Bronchial epithelial cell (primary cell): ENCODE measurements around the gene DCAF5. TPM values are rescaled to one million over a fixed set of nuclear protein-coding genes. Genes with fewer than 3 reads are reported as not detected.
A peak's percentile ranks its signal among the peaks of the same experiment; 100 is the strongest.

ENCODE experiments used
- DNase-seq: peaks from one replicate; pipeline ENCODE4 v3.0.0-alpha.2; 2010; ENCODE audit warnings: low read depth
- FAIRE-seq: peaks from 2 replicates; lab custom pipeline; 2011; peaks lifted over from hg19 to GRCh38; lab: Jason Lieb, UNC
- H3K27me3 ChIP-seq: 2 replicates; pipeline ENCODE4 v1.5.1; 2011; ENCODE audit warnings: low read length; ENCODE audit not compliant: control insufficient read depth, insufficient read depth
- H3K36me3 ChIP-seq: 2 replicates; pipeline ENCODE4 v1.5.1; 2011; ENCODE audit warnings: low read length; ENCODE audit not compliant: control insufficient read depth, insufficient read depth
- H3K4me3 ChIP-seq: 2 replicates; pipeline ENCODE4 v1.5.1; 2011; ENCODE audit warnings: mild to moderate bottlenecking, low read depth, low read length, control low read depth
- total RNA-seq: library from RNA; depleted of rRNA; stranded (reverse); fragments of >200 nt; gene quantifications from 2 replicates; pipeline ENCODE4 v1.2.1, GENCODE V29; 2014
- TF ChIP-seq, protein P1 (sequence below): IDR thresholded peaks from 2 replicates; pipeline ENCODE4 v1.5.1; 2011; ENCODE audit warnings: mild to moderate bottlenecking, moderate library complexity, low read length, control low read depth, inconsistent platforms; ENCODE audit not compliant: insufficient read depth, severe bottlenecking

DCAF5 gene
- total RNA-seq, 1 donor from 2014 or later = 11.1 TPM

DNA sequence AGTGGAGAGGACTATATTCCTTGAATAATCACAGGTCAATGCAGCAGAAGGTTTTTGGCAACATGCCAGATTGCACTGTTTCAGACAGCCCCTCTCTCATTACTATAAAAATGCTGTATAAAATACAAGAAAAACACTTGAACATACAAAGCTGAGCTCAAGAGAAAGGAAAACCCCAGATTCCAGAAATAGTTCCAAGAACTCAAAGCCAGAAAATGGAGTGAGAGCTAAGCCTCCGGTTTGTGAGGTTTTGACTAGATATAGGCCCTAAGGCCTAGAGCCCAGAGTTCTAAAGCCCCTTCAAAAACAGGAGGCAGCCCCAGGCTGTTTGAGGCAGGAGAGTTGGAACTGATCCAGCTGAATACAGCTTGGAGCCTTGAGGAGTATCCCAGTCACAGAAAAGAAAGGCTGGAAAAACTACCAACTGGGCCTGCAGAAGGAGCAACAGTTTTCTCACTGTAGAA, 144.5 kb downstream of the DCAF5 start:
- Histone ChIP-seq H3K36me3 (no peaks in the 10 kb centered on the region), H3K4me3 (no peak overlapping the region), H3K27me3 (no peaks in the 10 kb centered on the region)
- DNase-seq (no peak), FAIRE-seq (no peak)
- TF ChIP-seq, protein P1, sequence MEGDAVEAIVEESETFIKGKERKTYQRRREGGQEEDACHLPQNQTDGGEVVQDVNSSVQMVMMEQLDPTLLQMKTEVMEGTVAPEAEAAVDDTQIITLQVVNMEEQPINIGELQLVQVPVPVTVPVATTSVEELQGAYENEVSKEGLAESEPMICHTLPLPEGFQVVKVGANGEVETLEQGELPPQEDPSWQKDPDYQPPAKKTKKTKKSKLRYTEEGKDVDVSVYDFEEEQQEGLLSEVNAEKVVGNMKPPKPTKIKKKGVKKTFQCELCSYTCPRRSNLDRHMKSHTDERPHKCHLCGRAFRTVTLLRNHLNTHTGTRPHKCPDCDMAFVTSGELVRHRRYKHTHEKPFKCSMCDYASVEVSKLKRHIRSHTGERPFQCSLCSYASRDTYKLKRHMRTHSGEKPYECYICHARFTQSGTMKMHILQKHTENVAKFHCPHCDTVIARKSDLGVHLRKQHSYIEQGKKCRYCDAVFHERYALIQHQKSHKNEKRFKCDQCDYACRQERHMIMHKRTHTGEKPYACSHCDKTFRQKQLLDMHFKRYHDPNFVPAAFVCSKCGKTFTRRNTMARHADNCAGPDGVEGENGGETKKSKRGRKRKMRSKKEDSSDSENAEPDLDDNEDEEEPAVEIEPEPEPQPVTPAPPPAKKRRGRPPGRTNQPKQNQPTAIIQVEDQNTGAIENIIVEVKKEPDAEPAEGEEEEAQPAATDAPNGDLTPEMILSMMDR = no peak

DNA sequence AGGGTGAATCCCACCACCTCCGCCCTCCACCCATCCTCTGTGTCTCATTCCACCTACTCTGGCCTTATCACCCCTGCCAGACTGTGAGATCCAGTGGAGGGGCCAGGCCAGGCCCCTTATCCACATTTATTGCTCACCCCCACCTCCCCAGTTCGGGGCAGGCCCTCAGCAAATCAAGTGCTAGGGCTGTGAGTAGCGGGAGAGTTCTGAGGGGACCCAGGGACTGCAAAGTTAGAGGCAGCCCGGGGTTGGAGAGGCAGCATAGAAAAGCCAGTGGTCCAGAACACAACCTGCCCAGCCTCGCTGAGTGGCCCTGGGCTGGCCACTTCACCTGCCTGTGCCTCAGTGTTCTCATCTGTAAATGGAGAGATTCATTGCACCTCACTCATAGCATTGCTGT, 146.6 kb downstream of the DCAF5 start:
- Histone ChIP-seq H3K4me3 (no peak overlapping the region), H3K36me3 (no peaks in the 10 kb centered on the region), H3K27me3 (no peaks in the 10 kb centered on the region)
- FAIRE-seq (no peak), DNase-seq (no peak)
- TF ChIP-seq, protein P1 = no peak

GRCh38 chr14:69005432-69006148, 147.3 kb downstream of the DCAF5 start:
- Histone ChIP-seq H3K27me3 (no peaks in the 10 kb centered on the region), H3K36me3 (no peaks in the 10 kb centered on the region), H3K4me3 (no peak overlapping the region)
- TF ChIP-seq, protein P1 = no peak
- FAIRE-seq (peak; percentile 92), DNase-seq (peak; percentile 94)

DNA sequence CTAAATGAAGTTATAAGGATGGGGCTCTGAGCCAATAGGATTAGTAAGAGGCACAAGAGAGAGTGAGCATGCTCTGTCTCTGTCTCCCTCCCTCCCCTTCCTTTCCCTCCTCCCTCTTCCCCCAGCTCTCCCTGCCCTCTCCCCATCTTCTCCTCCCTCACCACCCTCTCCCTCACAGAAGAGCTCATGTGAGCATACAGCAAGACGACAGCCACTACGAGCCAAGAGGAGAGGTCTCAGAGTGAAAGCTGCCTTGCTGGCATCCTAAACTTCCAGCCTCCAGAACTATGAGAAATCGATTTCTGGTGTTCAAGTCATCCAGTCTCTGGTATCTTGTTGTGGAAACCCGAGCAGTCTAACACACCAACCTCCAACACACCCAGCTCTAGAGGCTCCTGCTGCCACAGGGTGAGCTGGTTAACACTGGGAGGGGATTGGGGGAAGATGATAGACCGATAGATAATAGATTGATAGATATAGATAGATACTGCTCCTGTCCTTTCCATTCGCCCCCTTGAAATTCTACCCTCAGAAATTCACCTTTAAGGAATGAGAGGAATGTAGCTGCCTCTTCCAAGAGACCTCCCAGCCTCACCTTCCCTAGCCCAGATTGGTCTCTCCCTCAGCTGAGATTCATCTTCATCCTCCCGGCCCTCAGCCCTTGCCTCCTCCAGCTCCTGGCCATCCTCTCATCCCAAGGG, 148.0 kb downstream of the DCAF5 start:
- DNase-seq = peak; percentile 12
- Histone ChIP-seq H3K36me3 (no peaks in the 10 kb centered on the region), H3K27me3 (no peaks in the 10 kb centered on the region), H3K4me3 (no peak overlapping the region)
- no peak for FAIRE-seq
- TF ChIP-seq, protein P1 = no peak

GRCh38 chr14:69003626-69004025, 149.3 kb downstream of the DCAF5 start:
- no peaks in the 10 kb centered on the region for H3K27me3 ChIP-seq
- DNase-seq (no peak), FAIRE-seq (no peak)
- no peaks in the 10 kb centered on the region for H3K36me3 ChIP-seq
- TF ChIP-seq, protein P1 = no peak
- H3K4me3 ChIP-seq = no peak overlapping the region
